ENCODE measurements around the gene AUTS2. TPM values are rescaled to one million over a fixed set of nuclear protein-coding genes. Genes with fewer than 3 reads are reported as not detected.

The AUTS2 gene
- polyA plus RNA-seq, 1 donor (not counting 4 experiments of a cell fraction or from before 2014, with no cell fraction given), result 4.7 TPM

- peaks cover 10% of the 10 kb centered on the region for H3K4me1 ChIP-seq (ENCODE audit: control insufficient read depth, extremely low read depth, insufficient read depth, low read length)
- no peaks in the 10 kb centered on the region for H3K9me3 ChIP-seq (ENCODE audit: control insufficient read depth, low read depth, low read length)
- no peak overlapping the region for H3K9ac ChIP-seq (ENCODE audit: control insufficient read depth, extremely low read depth, insufficient read depth, low read length)
- FAIRE-seq, result no peak
- no peaks in the 10 kb centered on the region for H3K79me2 ChIP-seq (ENCODE audit: control insufficient read depth, insufficient read depth, low read length)
- H3K4me3 ChIP-seq (ENCODE audit: control insufficient read depth in 2 of 3, extremely low read depth in 1 of 3, insufficient read depth in 2 of 3, low read depth in 1 of 3, low read length in 3 of 3), result no peak overlapping the region
- H3K27me3 ChIP-seq (ENCODE audit: control insufficient read depth, extremely low read depth, insufficient read depth, low read length), result no peaks in the 10 kb centered on the region
- no peaks in the 10 kb centered on the region for H3K36me3 ChIP-seq (ENCODE audit: control insufficient read depth in 2 of 2, extremely low read depth in 1 of 2, insufficient read depth in 2 of 2, low read length in 2 of 2)
- H4K20me1 ChIP-seq (ENCODE audit: control insufficient read depth, extremely low read depth, insufficient read depth, low read length), result no peaks in the 10 kb centered on the region
- DNase-seq (ENCODE audit: low read depth, low spot score), result no peak
- dilution Hi-C loops (cut with MboI; ENCODE audit: extremely low pct_ligation_motif_present, low sequenced_read_pairs), result no loop called here
- TF ChIP-seq CTCF (optimal IDR thresholded peaks at IDR 0.05 in 1 of 3, IDR thresholded peaks at IDR 0.05 in 1 of 3, conservative IDR thresholded peaks at IDR 0.05 in 1 of 3; ENCODE audit: extremely low read depth in 1 of 3, insufficient read depth in 2 of 3, low read length in 3 of 3), result no peak
- no peak for TF ChIP-seq EZH2 (IDR thresholded peaks at IDR 0.05; ENCODE audit: low read length)
- no peak overlapping the region for H2AFZ ChIP-seq (ENCODE audit: control insufficient read depth, low read length)
- H3K9me1 ChIP-seq (ENCODE audit: control insufficient read depth, extremely low read depth, insufficient read depth, low read length), result no peaks in the 10 kb centered on the region
- H3K4me2 ChIP-seq (ENCODE audit: control insufficient read depth, extremely low read depth, insufficient read depth, low read depth, low read length), result no peak overlapping the region
- no peak overlapping the region for H3K27ac ChIP-seq (ENCODE audit: control insufficient read depth, insufficient read depth, low read length)
These were observed 705.0 kb downstream of the AUTS2 start for GRCh38 chr7:70303309-70303708.

- FAIRE-seq (no peak), DNase-seq (ENCODE audit: low read depth, low spot score) (no peak)
- no peak overlapping the region for H3K9ac ChIP-seq (ENCODE audit: control insufficient read depth, extremely low read depth, insufficient read depth, low read length)
- no peaks in the 10 kb centered on the region for H3K9me1 ChIP-seq (ENCODE audit: control insufficient read depth, extremely low read depth, insufficient read depth, low read length)
- no peaks in the 10 kb centered on the region for H3K27me3 ChIP-seq (ENCODE audit: control insufficient read depth, extremely low read depth, insufficient read depth, low read length)
- H4K20me1 ChIP-seq (ENCODE audit: control insufficient read depth, extremely low read depth, insufficient read depth, low read length), result no peaks in the 10 kb centered on the region
- no peaks in the 10 kb centered on the region for H3K79me2 ChIP-seq (ENCODE audit: control insufficient read depth, insufficient read depth, low read length)
- H3K4me3 ChIP-seq (ENCODE audit: control insufficient read depth in 2 of 3, extremely low read depth in 1 of 3, insufficient read depth in 2 of 3, low read depth in 1 of 3, low read length in 3 of 3), result no peak overlapping the region
- peaks cover 9% of the 10 kb centered on the region for H3K4me1 ChIP-seq (ENCODE audit: control insufficient read depth, extremely low read depth, insufficient read depth, low read length)
- no peak for TF ChIP-seq CTCF (optimal IDR thresholded peaks at IDR 0.05 in 1 of 3, IDR thresholded peaks at IDR 0.05 in 1 of 3, conservative IDR thresholded peaks at IDR 0.05 in 1 of 3; ENCODE audit: extremely low read depth in 1 of 3, insufficient read depth in 2 of 3, low read length in 3 of 3)
- TF ChIP-seq EZH2 (IDR thresholded peaks at IDR 0.05; ENCODE audit: low read length), result no peak
- no peak overlapping the region for H3K4me2 ChIP-seq (ENCODE audit: control insufficient read depth, extremely low read depth, insufficient read depth, low read depth, low read length)
- no peak overlapping the region for H2AFZ ChIP-seq (ENCODE audit: control insufficient read depth, low read length)
- dilution Hi-C loops (cut with MboI; ENCODE audit: extremely low pct_ligation_motif_present, low sequenced_read_pairs), result no loop called here
- no peaks in the 10 kb centered on the region for H3K9me3 ChIP-seq (ENCODE audit: control insufficient read depth, low read depth, low read length)
- no peak overlapping the region for H3K27ac ChIP-seq (ENCODE audit: control insufficient read depth, insufficient read depth, low read length)
- no peaks in the 10 kb centered on the region for H3K36me3 ChIP-seq (ENCODE audit: control insufficient read depth in 2 of 2, extremely low read depth in 1 of 2, insufficient read depth in 2 of 2, low read length in 2 of 2)
These were observed 705.5 kb downstream of the AUTS2 start for GRCh38 chr7:70303780-70304179.
